Ascending aorta (tissue), 2 donors: Measurements from ENCODE around the gene NEDD1. TPM values are rescaled to one million over a fixed set of nuclear protein-coding genes. Genes with fewer than 3 reads are reported as not detected.

Experiments used
- DNase-seq, 2 donors: peaks; one replicate each; pipeline ENCODE4 v3.0.0-alpha.2; 2019; ENCODE audit warnings: low spot score in 2 of 2
- H3K27ac ChIP-seq, 2 donors: fragments of 200-600 bp; sonication (generic); one replicate each; pipeline ENCODE4 v1.5.1; 2016 to 2017; ENCODE audit warnings: mild to moderate bottlenecking in 1 of 2
- H3K27me3 ChIP-seq: fragments of 200-600 bp; sonication (generic); one replicate; pipeline ENCODE4 v1.5.1; 2017
- H3K36me3 ChIP-seq, 2 donors: fragments of 200-600 bp; sonication (generic); one replicate each; pipeline ENCODE4 v1.5.1; 2016
- H3K4me1 ChIP-seq, 2 donors: fragments of 200-600 bp; sonication (generic); one replicate each; pipeline ENCODE4 v1.5.1; 2016 to 2017; ENCODE audit warnings: mild to moderate bottlenecking in 1 of 2
- H3K4me3 ChIP-seq, 2 donors: fragments of 200-600 bp; sonication (generic); one replicate each; pipeline ENCODE4 v1.5.1; 2016 to 2017; ENCODE audit warnings: mild to moderate bottlenecking in 1 of 2
- H3K9me3 ChIP-seq, 2 donors: fragments of 200-600 bp; sonication (generic); one replicate each; pipeline ENCODE4 v1.5.1; 2016
- CTCF ChIP-seq, 3 experiments: fragments of 200-600 bp in 2 of 3; fragments of 450-650 bp in 1 of 3; sonication (generic) in 2 of 3; IDR thresholded peaks; one replicate each; pipeline ENCODE4 v1.5.1; 2016 to 2019; ENCODE audit warnings: antibody characterized with exemption in 3 of 3, mild to moderate bottlenecking in 1 of 3, moderate library complexity in 1 of 3
- intact Hi-C: fragments of 100-400 bp; cut with DNase I; formaldehyde crosslinking; loops from one replicate; pipeline ENCODE4 v1.15.1; 2023
- total RNA-seq: library from RNA; depleted of rRNA; stranded (reverse); fragments of >200 nt; gene quantifications from one replicate; pipeline ENCODE4 v1.1.0, GENCODE V29; 2016

NEDD1 gene
- total RNA-seq, 1 donor from 2014 or later, result 31.1 TPM

GRCh38 chr12:96988919-96989318, 81.9 kb downstream of the NEDD1 start:
- no peak for DNase-seq
- Histone ChIP-seq H3K4me3 (no peak overlapping the region), H3K36me3 (no peaks in the 10 kb centered on the region), H3K4me1 (peaks cover 0 to 4% of the 10 kb centered on the region in 2 donors), H3K9me3 (no peaks in the 10 kb centered on the region), H3K27ac (no peak overlapping the region), H3K27me3 (no peaks in the 10 kb centered on the region)
- no peak for TF ChIP-seq CTCF (IDR thresholded peaks at IDR 0.05)
- intact Hi-C loops, result no loop called here

- Histone ChIP-seq H3K9me3 (no peaks in the 10 kb centered on the region), H3K4me3 (no peak overlapping the region), H3K27ac (no peak overlapping the region), H3K4me1 (peaks cover 0 to 4% of the 10 kb centered on the region in 2 donors), H3K36me3 (no peaks in the 10 kb centered on the region), H3K27me3 (no peaks in the 10 kb centered on the region)
- DNase-seq, result no peak
- intact Hi-C loops, result no loop called here
- no peak for TF ChIP-seq CTCF (IDR thresholded peaks at IDR 0.05)
Observed at GRCh38 chr12:96989916-96990315, 82.9 kb downstream of the NEDD1 start.

- TF ChIP-seq CTCF (IDR thresholded peaks at IDR 0.05), result no peak
- no peaks in the 10 kb centered on the region for H3K9me3 ChIP-seq
- intact Hi-C loops, result no loop called here
- no peak overlapping the region for H3K4me3 ChIP-seq
- H3K36me3 ChIP-seq, result no peaks in the 10 kb centered on the region
- DNase-seq, result no peak
- no peaks in the 10 kb centered on the region for H3K4me1 ChIP-seq
- no peaks in the 10 kb centered on the region for H3K27me3 ChIP-seq
- no peak overlapping the region for H3K27ac ChIP-seq
Observed at GRCh38 chr12:96994900-96995299, 87.8 kb downstream of the NEDD1 start.

- Histone ChIP-seq H3K36me3 (no peaks in the 10 kb centered on the region), H3K27me3 (no peaks in the 10 kb centered on the region), H3K4me3 (no peak overlapping the region), H3K27ac (no peak overlapping the region), H3K4me1 (no peaks in the 10 kb centered on the region), H3K9me3 (no peaks in the 10 kb centered on the region)
- intact Hi-C loops, result no loop called here
- no peak for TF ChIP-seq CTCF (IDR thresholded peaks at IDR 0.05)
- DNase-seq, result no peak
Observed at GRCh38 chr12:96995861-96996260, 88.8 kb downstream of the NEDD1 start.

- TF ChIP-seq CTCF (IDR thresholded peaks at IDR 0.05), result no peak
- no peaks in the 10 kb centered on the region for H3K36me3 ChIP-seq
- intact Hi-C loops, result no loop called here
Observed at GRCh38 chr12:96997797-96998484, 90.9 kb downstream of the NEDD1 start.

GRCh38 chr12:97003276-97003675, 96.2 kb downstream of the NEDD1 start:
- H3K4me1 ChIP-seq, result no peaks in the 10 kb centered on the region
- no peaks in the 10 kb centered on the region for H3K27me3 ChIP-seq
- no peak for DNase-seq
- no peak overlapping the region for H3K27ac ChIP-seq
- H3K9me3 ChIP-seq, result no peaks in the 10 kb centered on the region
- intact Hi-C loops, result no loop called here
- no peak for TF ChIP-seq CTCF (IDR thresholded peaks at IDR 0.05)
- no peak overlapping the region for H3K4me3 ChIP-seq
- H3K36me3 ChIP-seq, result no peaks in the 10 kb centered on the region

More at GRCh38 chr12:96997797-96998484, 90.9 kb downstream of the NEDD1 start:
- Histone ChIP-seq H3K4me3 (no peak overlapping the region), H3K4me1 (no peaks in the 10 kb centered on the region), H3K27me3 (no peaks in the 10 kb centered on the region), H3K9me3 (no peaks in the 10 kb centered on the region), H3K27ac (no peak overlapping the region)
- DNase-seq, result no peak
